MM.1S (cell line): ENCODE measurements around the gene DYNLT1.
"Not testable (repeated sequence)": the region's sequence is repeated elsewhere in the genome, so short reads cannot be mapped to it uniquely, and the experiment has no call there.

Experiments
- DNase-seq: peaks from one replicate; pipeline ENCODE4 v3.0.0-alpha.2; 2015
- H2AFZ ChIP-seq: fragments of 300-600 bp; sonication (generic); 2 replicates; pipeline ENCODE4 v1.6.0; 2016; ENCODE audit warnings: antibody characterized with exemption, low read length
- H3F3A ChIP-seq: fragments of 300-600 bp; sonication (generic); 2 replicates; pipeline ENCODE4 v1.6.1; 2016; ENCODE audit warnings: mild to moderate bottlenecking, antibody characterized with exemption, low read length, moderate library complexity, mixed read lengths; ENCODE audit not compliant: insufficient read depth
- H3K27ac ChIP-seq: fragments of 300-600 bp; sonication (generic); 2 replicates; pipeline ENCODE4 v1.5.1; 2016; ENCODE audit warnings: mild to moderate bottlenecking, low read length
- H3K27me3 ChIP-seq: fragments of 300-600 bp; sonication (generic); replicated peaks from 2 replicates; pipeline ENCODE4 v1.6.0; 2016; ENCODE audit warnings: low read length; ENCODE audit not compliant: insufficient read depth
- H3K36me3 ChIP-seq: fragments of 300-600 bp; sonication (generic); replicated peaks from 2 replicates; pipeline ENCODE4 v1.6.1; 2016; ENCODE audit warnings: mild to moderate bottlenecking, low read length, mixed read lengths; ENCODE audit not compliant: insufficient read depth
- H3K4me1 ChIP-seq: fragments of 300-600 bp; sonication (generic); 2 replicates; pipeline ENCODE4 v1.6.1; 2016; ENCODE audit warnings: low read length, mixed read lengths
- H3K4me2 ChIP-seq: fragments of 300-600 bp; sonication (generic); 2 replicates; pipeline ENCODE4 v1.6.0; 2016; ENCODE audit warnings: low read depth, low read length
- H3K4me3 ChIP-seq: fragments of 300-600 bp; sonication (generic); 2 replicates; pipeline ENCODE4 v1.5.1; 2016; ENCODE audit warnings: low read length, mixed read lengths
- H3K79me2 ChIP-seq: fragments of 300-600 bp; sonication (generic); 2 replicates; pipeline ENCODE4 v1.6.1; 2016; ENCODE audit warnings: mixed run types, low read length, mixed read lengths
- H3K9ac ChIP-seq: fragments of 300-600 bp; sonication (generic); 2 replicates; pipeline ENCODE4 v1.6.1; 2016; ENCODE audit warnings: low read length, mixed read lengths
- H3K9me2 ChIP-seq: fragments of 300-600 bp; sonication (generic); replicated peaks from 2 replicates; pipeline ENCODE4 v1.6.1; 2016; ENCODE audit warnings: mild to moderate bottlenecking, low read length, mixed read lengths; ENCODE audit not compliant: insufficient read depth
- H3K9me3 ChIP-seq: fragments of 300-600 bp; sonication (generic); replicated peaks from 2 replicates; pipeline ENCODE4 v1.6.1; 2016; ENCODE audit warnings: mild to moderate bottlenecking, low read length, mixed read lengths; ENCODE audit not compliant: insufficient read depth
- H4K20me1 ChIP-seq: fragments of 300-600 bp; sonication (generic); 2 replicates; pipeline ENCODE4 v1.6.1; 2016; ENCODE audit warnings: mild to moderate bottlenecking, low read length, moderate library complexity, mixed read lengths; ENCODE audit not compliant: insufficient read depth
- EZH2 ChIP-seq: fragments of 300-600 bp; sonication (generic); optimal IDR thresholded peaks from 2 replicates; pipeline ENCODE3; 2017; ENCODE audit warnings: low read depth, mild to moderate bottlenecking, antibody characterized with exemption, low read length, mixed read lengths
- EZH2phosphoT487 ChIP-seq: fragments of 300-600 bp; sonication (generic); IDR thresholded peaks from 2 replicates; pipeline ENCODE4 v1.6.1; 2018; ENCODE audit warnings: antibody characterized with exemption, low read length
- TF ChIP-seq, protein P1 (sequence below): fragments of 300-600 bp; sonication (generic); IDR thresholded peaks from 2 replicates; pipeline ENCODE4 v1.5.1; 2016; ENCODE audit warnings: antibody characterized with exemption, low read length, mixed read lengths

Gene DYNLT1

DNA sequence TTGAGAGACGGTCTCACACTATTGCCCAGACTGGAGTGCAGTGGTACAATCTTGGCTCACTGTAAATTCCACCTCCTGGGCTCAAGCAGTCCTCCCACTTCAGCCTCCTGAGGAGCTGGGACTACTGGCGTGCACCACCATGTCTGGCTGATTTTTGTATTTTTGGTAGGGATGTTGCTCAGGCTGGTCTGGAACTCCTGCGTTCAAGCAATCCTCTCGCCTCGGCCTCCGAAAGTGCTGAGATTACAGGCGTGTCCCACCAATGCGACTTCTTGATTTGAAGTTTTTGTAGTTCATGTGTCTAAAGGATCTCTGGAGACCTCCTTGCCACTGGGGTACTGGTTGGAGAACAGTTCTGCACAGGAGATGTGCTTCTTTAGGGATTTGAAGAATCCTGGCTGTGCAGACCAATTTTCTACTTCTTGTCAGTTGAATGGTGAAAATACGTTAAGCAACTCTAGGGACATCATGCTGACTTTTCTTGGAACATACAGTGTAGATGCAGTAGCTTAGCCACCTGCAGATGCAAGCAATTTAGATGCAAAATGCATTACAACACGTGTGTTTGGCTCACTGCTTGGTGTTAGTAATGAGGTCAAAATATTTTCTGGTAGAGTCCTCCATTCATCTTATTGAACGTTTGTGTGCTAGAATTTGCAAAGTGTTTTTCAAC lies 33.5 kb upstream of the DYNLT1 start:
- Histone ChIP-seq H3K79me2 (no peaks in the 10 kb centered on the region), H3K9me2 (no peaks in the 10 kb centered on the region), H3K27ac (no peak overlapping the region), H3K36me3 (no peaks in the 10 kb centered on the region), H3F3A (no peaks in the 10 kb centered on the region), H3K27me3 (no peaks in the 10 kb centered on the region), H3K9me3 (no peaks in the 10 kb centered on the region), H3K4me2 (no peak overlapping the region), H4K20me1 (no peaks in the 10 kb centered on the region), H2AFZ (no peak overlapping the region), H3K4me1 (no peaks in the 10 kb centered on the region), H3K4me3 (no peak overlapping the region), H3K9ac (no peak overlapping the region)
- DNase-seq: no peak
- TF ChIP-seq, protein P1, sequence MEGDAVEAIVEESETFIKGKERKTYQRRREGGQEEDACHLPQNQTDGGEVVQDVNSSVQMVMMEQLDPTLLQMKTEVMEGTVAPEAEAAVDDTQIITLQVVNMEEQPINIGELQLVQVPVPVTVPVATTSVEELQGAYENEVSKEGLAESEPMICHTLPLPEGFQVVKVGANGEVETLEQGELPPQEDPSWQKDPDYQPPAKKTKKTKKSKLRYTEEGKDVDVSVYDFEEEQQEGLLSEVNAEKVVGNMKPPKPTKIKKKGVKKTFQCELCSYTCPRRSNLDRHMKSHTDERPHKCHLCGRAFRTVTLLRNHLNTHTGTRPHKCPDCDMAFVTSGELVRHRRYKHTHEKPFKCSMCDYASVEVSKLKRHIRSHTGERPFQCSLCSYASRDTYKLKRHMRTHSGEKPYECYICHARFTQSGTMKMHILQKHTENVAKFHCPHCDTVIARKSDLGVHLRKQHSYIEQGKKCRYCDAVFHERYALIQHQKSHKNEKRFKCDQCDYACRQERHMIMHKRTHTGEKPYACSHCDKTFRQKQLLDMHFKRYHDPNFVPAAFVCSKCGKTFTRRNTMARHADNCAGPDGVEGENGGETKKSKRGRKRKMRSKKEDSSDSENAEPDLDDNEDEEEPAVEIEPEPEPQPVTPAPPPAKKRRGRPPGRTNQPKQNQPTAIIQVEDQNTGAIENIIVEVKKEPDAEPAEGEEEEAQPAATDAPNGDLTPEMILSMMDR: no peak
- TF ChIP-seq EZH2phosphoT487 (no peak), EZH2 (no peak)

DNA sequence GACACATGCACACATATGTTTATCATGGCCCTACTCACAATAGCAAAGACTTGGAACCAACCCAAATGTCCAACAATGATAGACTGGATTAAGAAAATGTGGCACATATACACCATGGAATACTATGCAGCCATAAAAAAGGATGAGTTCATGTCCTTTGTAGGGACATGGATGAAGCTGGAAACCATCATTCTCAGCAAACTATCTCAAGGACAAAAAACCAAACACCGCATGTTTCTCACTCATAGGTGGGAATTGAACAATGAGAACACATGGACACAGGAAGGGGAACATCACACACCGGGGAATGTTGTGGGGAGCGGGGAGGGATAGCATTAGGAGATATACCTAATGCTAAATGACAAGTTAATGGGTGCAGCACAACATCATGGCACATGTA lies 32.6 kb upstream of the DYNLT1 start:
- H3K4me3 ChIP-seq, H3K27ac ChIP-seq, H3K9me2 ChIP-seq, H3K4me2 ChIP-seq, H3F3A ChIP-seq, H3K79me2 ChIP-seq, H3K9me3 ChIP-seq, H3K36me3 ChIP-seq, DNase-seq, H2AFZ ChIP-seq, H3K9ac ChIP-seq, H3K27me3 ChIP-seq, H4K20me1 ChIP-seq, H3K4me1 ChIP-seq: not testable (repeated sequence)

DNA sequence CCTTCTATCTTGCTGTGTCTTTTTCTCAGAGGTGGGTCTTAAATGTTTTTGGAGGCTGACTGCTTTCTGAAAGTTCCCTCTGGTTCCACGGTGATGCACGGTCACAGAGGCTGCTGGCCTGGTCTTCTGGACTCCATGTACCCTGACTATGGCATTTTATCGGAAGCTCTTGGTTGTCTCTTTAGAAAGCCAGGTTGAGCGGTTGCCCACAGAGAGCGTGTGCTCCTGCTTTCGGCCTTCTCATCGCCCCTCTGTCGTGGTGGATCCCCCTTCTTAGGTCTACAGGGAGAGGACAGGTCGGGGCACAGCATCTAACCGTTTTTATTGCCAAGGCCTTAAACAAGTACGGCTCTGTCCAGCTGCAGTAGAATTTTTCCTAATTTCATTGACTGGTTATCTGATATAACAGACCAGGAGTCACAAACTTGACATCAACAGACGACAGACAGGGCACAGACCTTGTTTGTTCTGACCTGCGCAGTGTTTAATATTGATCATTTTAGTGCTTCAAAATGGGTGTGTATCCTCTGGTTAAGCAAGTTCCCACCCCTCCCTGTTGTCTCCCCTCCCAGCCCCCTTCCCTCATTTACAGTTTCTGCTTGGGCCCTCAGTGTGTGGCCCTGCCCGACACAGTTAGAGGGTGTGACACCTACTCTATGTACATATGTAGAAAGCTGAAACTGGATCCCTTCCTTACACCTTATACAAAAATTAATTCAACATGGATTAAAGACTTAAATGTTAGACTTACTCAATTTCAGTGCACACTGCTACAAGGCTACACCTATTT lies 30.0 kb upstream of the DYNLT1 start:
- no peak overlapping the region for H3K4me3 ChIP-seq
- H3K4me2 ChIP-seq: no peak overlapping the region
- H2AFZ ChIP-seq: no peak overlapping the region
- no peak overlapping the region for H3K9ac ChIP-seq
- H3K36me3 ChIP-seq: no peaks in the 10 kb centered on the region
- H3K9me3 ChIP-seq: no peaks in the 10 kb centered on the region
- TF ChIP-seq EZH2phosphoT487 (no peak), EZH2 (no peak)
- TF ChIP-seq, protein P1: no peak
- no peaks in the 10 kb centered on the region for H4K20me1 ChIP-seq
- H3K79me2 ChIP-seq: no peaks in the 10 kb centered on the region
- H3F3A ChIP-seq: no peaks in the 10 kb centered on the region
- DNase-seq: no peak
- H3K4me1 ChIP-seq: no peaks in the 10 kb centered on the region
- H3K27me3 ChIP-seq: no peaks in the 10 kb centered on the region
- no peak overlapping the region for H3K27ac ChIP-seq
- H3K9me2 ChIP-seq: no peaks in the 10 kb centered on the region

DNA sequence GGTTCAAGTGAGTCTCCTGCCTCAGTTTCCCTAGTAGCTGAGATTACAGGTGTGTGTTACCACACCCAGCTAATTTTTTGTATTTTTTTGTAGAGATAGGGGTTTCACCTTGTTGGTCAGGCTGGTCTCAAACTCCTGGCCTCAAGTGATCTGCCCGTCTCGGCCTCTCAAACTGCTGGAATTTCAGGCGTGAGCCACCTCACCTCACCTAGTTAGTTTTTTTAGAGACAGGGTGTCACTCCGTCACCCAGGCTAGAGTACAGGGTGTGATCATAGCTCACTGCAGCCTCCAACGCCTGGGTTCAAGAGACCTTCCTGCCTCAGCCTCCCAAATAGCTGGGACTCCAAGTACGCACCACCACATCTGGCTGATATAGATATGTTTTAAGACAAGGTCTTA lies 28.2 kb upstream of the DYNLT1 start:
- no peaks in the 10 kb centered on the region for H3K4me1 ChIP-seq
- no peaks in the 10 kb centered on the region for H3K9me2 ChIP-seq
- no peaks in the 10 kb centered on the region for H3K9me3 ChIP-seq
- no peaks in the 10 kb centered on the region for H3K27me3 ChIP-seq
- H3K9ac ChIP-seq: no peak overlapping the region
- H2AFZ ChIP-seq: no peak overlapping the region
- no peak for DNase-seq
- H3K36me3 ChIP-seq: no peaks in the 10 kb centered on the region
- no peak overlapping the region for H3K4me2 ChIP-seq
- no peak overlapping the region for H3K27ac ChIP-seq
- H3K79me2 ChIP-seq: no peaks in the 10 kb centered on the region
- TF ChIP-seq, protein P1: no peak
- TF ChIP-seq EZH2phosphoT487: no peak
- no peak for TF ChIP-seq EZH2
- H3K4me3 ChIP-seq: no peak overlapping the region
- H4K20me1 ChIP-seq: no peaks in the 10 kb centered on the region
- H3F3A ChIP-seq: no peaks in the 10 kb centered on the region

DNA sequence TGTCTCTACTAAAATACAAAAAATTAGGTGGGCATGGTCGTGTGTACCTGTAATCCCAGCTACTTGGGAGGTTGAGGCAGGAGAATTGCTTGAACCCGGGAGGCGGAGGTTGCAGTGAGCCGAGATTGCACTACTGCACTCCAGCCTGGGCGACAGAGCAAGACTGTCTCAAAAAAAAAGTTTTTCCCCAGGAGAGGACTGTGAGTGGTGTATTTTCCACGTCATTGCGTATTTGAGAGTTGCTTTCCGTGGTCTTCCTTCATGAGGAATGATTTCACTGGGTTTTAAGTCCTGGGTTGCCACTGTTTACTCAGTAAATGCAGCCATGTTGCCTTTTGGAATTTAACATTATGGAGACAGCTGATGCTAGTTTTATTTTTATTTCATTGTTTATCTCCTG lies 27.6 kb upstream of the DYNLT1 start:
- H3K9me2 ChIP-seq, H3K36me3 ChIP-seq, H3K79me2 ChIP-seq, H3K9me3 ChIP-seq, H3K27ac ChIP-seq, DNase-seq, H3K9ac ChIP-seq, H3F3A ChIP-seq, H4K20me1 ChIP-seq, H2AFZ ChIP-seq, H3K4me3 ChIP-seq, H3K4me1 ChIP-seq, H3K27me3 ChIP-seq, H3K4me2 ChIP-seq: not testable (repeated sequence)
